GM23338 (cell line): ENCODE results near the gene AGBL4.

Experiments used
- EZH2 ChIP-seq: fragments of 200-600 bp; sonication (generic); IDR thresholded peaks from one replicate; pipeline ENCODE4 v1.8.0; 2017; ENCODE audit warnings: antibody characterized with exemption, mild to moderate bottlenecking, low read depth; ENCODE audit not compliant: unreplicated experiment
- EZH2phosphoT487 ChIP-seq: fragments of 200-600 bp; sonication (generic); IDR thresholded peaks from one replicate; pipeline ENCODE4 v1.8.1; 2018; ENCODE audit warnings: antibody characterized with exemption; ENCODE audit not compliant: unreplicated experiment
- POLR2AphosphoS5 ChIP-seq: IDR thresholded peaks from 2 replicates; pipeline ENCODE4 v1.6.1; 2016; ENCODE audit warnings: antibody characterized with exemption, low read depth
- REST ChIP-seq: IDR thresholded peaks from one replicate; pipeline ENCODE4 v1.6.1; 2018; ENCODE audit warnings: antibody characterized with exemption; ENCODE audit not compliant: unreplicated experiment
- TF ChIP-seq, protein P1 (sequence below), 2 experiments: fragments of 200-600 bp in 1 of 2; sonication (generic) in 1 of 2; conservative IDR thresholded peaks; 2 replicates each; pipeline versions ENCODE4 v1.5.1 to v1.6.1; 2016 to 2017; ENCODE audit warnings: antibody characterized with exemption in 2 of 2, low read depth in 2 of 2, mild to moderate bottlenecking in 2 of 2, moderate library complexity in 1 of 2
- TF ChIP-seq, protein P2 (sequence below): IDR thresholded peaks from 2 replicates; pipeline ENCODE4 v1.6.1; 2016; ENCODE audit warnings: antibody characterized with exemption

DNA sequence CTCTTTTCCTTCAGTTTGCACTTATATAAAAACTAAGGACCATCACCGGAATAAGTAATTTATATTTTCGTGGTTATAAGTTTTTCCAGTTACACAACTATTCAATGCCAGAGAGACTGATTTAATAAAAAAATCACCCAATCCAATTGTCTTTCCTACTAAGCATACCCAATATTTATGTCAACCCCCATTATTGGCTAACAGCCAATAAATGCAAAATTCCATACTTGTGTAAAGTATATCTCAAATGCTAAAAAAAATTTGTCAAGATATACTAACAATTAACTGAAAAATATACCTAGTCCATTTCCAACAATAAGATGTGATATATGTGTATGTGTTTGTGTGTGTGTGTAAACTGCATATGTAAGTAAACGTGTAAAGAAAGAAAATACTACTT lies 117.4 kb downstream of the AGBL4 start:
- TF ChIP-seq, protein P1, sequence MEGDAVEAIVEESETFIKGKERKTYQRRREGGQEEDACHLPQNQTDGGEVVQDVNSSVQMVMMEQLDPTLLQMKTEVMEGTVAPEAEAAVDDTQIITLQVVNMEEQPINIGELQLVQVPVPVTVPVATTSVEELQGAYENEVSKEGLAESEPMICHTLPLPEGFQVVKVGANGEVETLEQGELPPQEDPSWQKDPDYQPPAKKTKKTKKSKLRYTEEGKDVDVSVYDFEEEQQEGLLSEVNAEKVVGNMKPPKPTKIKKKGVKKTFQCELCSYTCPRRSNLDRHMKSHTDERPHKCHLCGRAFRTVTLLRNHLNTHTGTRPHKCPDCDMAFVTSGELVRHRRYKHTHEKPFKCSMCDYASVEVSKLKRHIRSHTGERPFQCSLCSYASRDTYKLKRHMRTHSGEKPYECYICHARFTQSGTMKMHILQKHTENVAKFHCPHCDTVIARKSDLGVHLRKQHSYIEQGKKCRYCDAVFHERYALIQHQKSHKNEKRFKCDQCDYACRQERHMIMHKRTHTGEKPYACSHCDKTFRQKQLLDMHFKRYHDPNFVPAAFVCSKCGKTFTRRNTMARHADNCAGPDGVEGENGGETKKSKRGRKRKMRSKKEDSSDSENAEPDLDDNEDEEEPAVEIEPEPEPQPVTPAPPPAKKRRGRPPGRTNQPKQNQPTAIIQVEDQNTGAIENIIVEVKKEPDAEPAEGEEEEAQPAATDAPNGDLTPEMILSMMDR (conservative IDR thresholded peaks at IDR 0.05; ENCODE audit: low read depth in 2 of 2): no peak
- TF ChIP-seq POLR2AphosphoS5: no peak
- TF ChIP-seq EZH2: no peak
- TF ChIP-seq EZH2phosphoT487: no peak
- no peak for TF ChIP-seq REST
- TF ChIP-seq, protein P2, sequence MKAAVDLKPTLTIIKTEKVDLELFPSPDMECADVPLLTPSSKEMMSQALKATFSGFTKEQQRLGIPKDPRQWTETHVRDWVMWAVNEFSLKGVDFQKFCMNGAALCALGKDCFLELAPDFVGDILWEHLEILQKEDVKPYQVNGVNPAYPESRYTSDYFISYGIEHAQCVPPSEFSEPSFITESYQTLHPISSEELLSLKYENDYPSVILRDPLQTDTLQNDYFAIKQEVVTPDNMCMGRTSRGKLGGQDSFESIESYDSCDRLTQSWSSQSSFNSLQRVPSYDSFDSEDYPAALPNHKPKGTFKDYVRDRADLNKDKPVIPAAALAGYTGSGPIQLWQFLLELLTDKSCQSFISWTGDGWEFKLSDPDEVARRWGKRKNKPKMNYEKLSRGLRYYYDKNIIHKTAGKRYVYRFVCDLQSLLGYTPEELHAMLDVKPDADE: no peak
